Ovary (tissue), 9 donors: ENCODE data around the gene ITFG1. TPM values are rescaled to one million over a fixed set of nuclear protein-coding genes. Genes with fewer than 3 reads are reported as not detected.

ENCODE experiments used
- DNase-seq, 5 donors: peaks; one replicate each; pipeline ENCODE4 v3.0.0-alpha.2; 2019 to 2020
- H3K27ac ChIP-seq, 2 donors: fragments of 200-600 bp; one replicate each; pipeline versions ENCODE4 v1.5.1 to v1.8.0; 2019 to 2022
- H3K27me3 ChIP-seq: fragments of 200-600 bp; one replicate; pipeline ENCODE4 v1.8.0; 2022
- H3K36me3 ChIP-seq: fragments of 200-600 bp; sonication (generic); one replicate; pipeline ENCODE4 v1.5.1; 2019
- H3K4me1 ChIP-seq: one replicate; pipeline ENCODE4 v1.8.1; 2013; ENCODE audit warnings: mild to moderate bottlenecking, moderate library complexity; ENCODE audit not compliant: insufficient read depth
- H3K4me3 ChIP-seq: fragments of 200-600 bp; sonication (generic); one replicate; pipeline ENCODE4 v1.5.1; 2017
- H3K9me3 ChIP-seq, 2 donors: fragments of 200-600 bp in 1 of 2; sonication (generic) in 1 of 2; one replicate each; pipeline versions ENCODE4 v1.5.1 to v1.8.1; 2013 to 2019; ENCODE audit warnings: mild to moderate bottlenecking in 1 of 2, moderate library complexity in 1 of 2
- CTCF ChIP-seq, 3 donors: fragments of 450-650 bp in 2 of 3; fragments of 200-600 bp in 1 of 3; IDR thresholded peaks; one replicate each; pipeline versions ENCODE4 v1.5.1 to v1.8.0; 2016 to 2022; ENCODE audit warnings: antibody characterized with exemption in 3 of 3, mild to moderate bottlenecking in 1 of 3
- EP300 ChIP-seq: sonication (generic); formaldehyde crosslinking; IDR thresholded peaks from one replicate; pipeline ENCODE4 v1.6.1; 2017; ENCODE audit warnings: antibody characterized with exemption
- POLR2A ChIP-seq: fragments of 450-650 bp; IDR thresholded peaks from one replicate; pipeline ENCODE4 v1.6.1; 2017; ENCODE audit warnings: antibody characterized with exemption, mild to moderate bottlenecking, moderate library complexity
- WGBS, 3 donors: extraction: QIAGEN DNeasy Blood & Tissue Kit in 1 of 3; methylation state at CpG; one replicate each; pipeline versions ENCODE4 v1.1.5 to v1.1.7; 2013 to 2017; 5-methylcytosine and 5-hydroxymethylcytosine counted together
- intact Hi-C, 4 donors: fragments of 100-400 bp; cut with DNase I; formaldehyde crosslinking; loops; one replicate each; pipeline versions ENCODE4 v1.11.0 to v1.15.1; 2022 to 2023
- polyA plus RNA-seq, 2 donors: library from polyadenylated mRNA; stranded (reverse); fragments of 200-250 nt in 1 of 2; fragments of 350-450 nt in 1 of 2; fragmentation: Illumina TruSeq in 1 of 2; extraction: RNeasy Lipid Tissue Mini Kit (QIAGEN cat#74804) in 1 of 2; gene quantifications; one replicate each; pipeline ENCODE4 v1.2.3, GENCODE V29; 2013 to 2014
- total RNA-seq, 7 donors: library from RNA; depleted of rRNA in 2 of 7; stranded (reverse); fragments of >200 nt in 2 of 7; fragmentation: NEBNext Ultra II Directional in 3 of 7; extraction: Animal tissue kit (Norgen Biotek cat#: 25700) in 3 of 7; gene quantifications; one replicate each; pipeline versions ENCODE4 v1.1.0 to v1.2.4, GENCODE V29; 2016 to 2023
- donor health status: DM: no; HTN: no; CAD: no; lungs with moderate emphysema.
- donor health status: DM: no; HTN: no; CAD: no.
- donor health status: Bipolar disorder and iron deficiency.
- donor health status: DM: yes; HTN: yes; CAD: no.
- donor health status: DM: no; HTN: no; CAD: no.
- donor health status: DM: yes; HTN: yes; CAD: no.

The ITFG1 gene
- total and polyA plus RNA-seq, 9 donors: 34.4 to 123 (median 40.2) TPM

GRCh38 chr16:47459603-47460002, 1.3 kb downstream of the ITFG1 start:
- 80 to 90% (median 83%) methylated on average over 1 of the region's 1 CpG for WGBS, 3 donors
- H3K27ac ChIP-seq: no peak overlapping the region
- H3K4me3 ChIP-seq: peak overlapping the region; percentile 81
- no peak for DNase-seq
- peaks cover 13% of the 10 kb centered on the region for H3K4me1 ChIP-seq
- TF ChIP-seq EP300 (no peak), POLR2A (no peak), CTCF (IDR thresholded peaks at IDR 0.05) (no peak)
- H3K36me3 ChIP-seq: no peaks in the 10 kb centered on the region
- intact Hi-C loops: no loop called here
- no peaks in the 10 kb centered on the region for H3K9me3 ChIP-seq
- no peaks in the 10 kb centered on the region for H3K27me3 ChIP-seq

- DNase-seq: no peak
- Histone ChIP-seq H3K4me3 (no peak overlapping the region), H3K4me1 (peaks cover 13% of the 10 kb centered on the region), H3K27me3 (no peaks in the 10 kb centered on the region), H3K9me3 (no peaks in the 10 kb centered on the region), H3K36me3 (no peaks in the 10 kb centered on the region), H3K27ac (no peak overlapping the region)
- no peak for TF ChIP-seq EP300
- no peak for TF ChIP-seq CTCF (IDR thresholded peaks at IDR 0.05)
- no peak for TF ChIP-seq POLR2A
- intact Hi-C loops: no loop called here
- 28 to 47% (median 45%) methylated on average over 2 of the region's 2 CpGs for WGBS, 3 donors
Measured at GRCh38 chr16:47458331-47458730, 2.5 kb downstream of the ITFG1 start.

- no peak for TF ChIP-seq POLR2A
- no peak for TF ChIP-seq CTCF (IDR thresholded peaks at IDR 0.05)
- no peak for TF ChIP-seq EP300
- Histone ChIP-seq H3K9me3 (no peaks in the 10 kb centered on the region), H3K4me1 (no peaks in the 10 kb centered on the region), H3K27ac (no peak overlapping the region), H3K4me3 (no peak overlapping the region), H3K27me3 (no peaks in the 10 kb centered on the region), H3K36me3 (no peaks in the 10 kb centered on the region)
- 92 to 95% (median 93%) methylated on average over 3 of the region's 3 CpGs for WGBS, 3 donors
- intact Hi-C loops: no loop called here
- no peak for DNase-seq
Measured at GRCh38 chr16:47449788-47450187, 11.1 kb downstream of the ITFG1 start.

- H3K27me3 ChIP-seq: no peaks in the 10 kb centered on the region
- no peaks in the 10 kb centered on the region for H3K4me1 ChIP-seq
- H3K9me3 ChIP-seq: no peaks in the 10 kb centered on the region
- no peak overlapping the region for H3K27ac ChIP-seq
- no peak for DNase-seq
- H3K36me3 ChIP-seq: no peaks in the 10 kb centered on the region
- intact Hi-C loops: no loop called here
- H3K4me3 ChIP-seq: no peak overlapping the region
- WGBS, 3 donors: 72 to 88% (median 74%) methylated on average over 3 of the region's 3 CpGs
- TF ChIP-seq CTCF (IDR thresholded peaks at IDR 0.05): no peak
- no peak for TF ChIP-seq EP300
- no peak for TF ChIP-seq POLR2A
Measured at GRCh38 chr16:47448830-47449575, 11.9 kb downstream of the ITFG1 start.
